HG02759 (cell line): ENCODE results near the gene GPR25.
"Not testable (repeated sequence)": the region's sequence is repeated elsewhere in the genome, so short reads cannot be mapped to it uniquely, and the experiment has no call there.

Source experiments
- ATAC-seq: cut with Tn5 transposase; IDR thresholded peaks from one replicate; pipeline ENCODE4 v1.9.1; 2021; ENCODE audit warnings: mild to moderate bottlenecking, moderate library complexity; ENCODE audit not compliant: unreplicated experiment

The GPR25 gene

GRCh38 chr1:200909071-200909470 lies 36.3 kb downstream of the GPR25 start:
- ATAC-seq = no peak

- ATAC-seq = peak; percentile 51
These were observed 37.0 kb downstream of the GPR25 start for GRCh38 chr1:200909757-200910239.

GRCh38 chr1:200911361-200911760 lies 38.6 kb downstream of the GPR25 start:
- no peak for ATAC-seq

- ATAC-seq = not testable (repeated sequence)
These were observed 39.2 kb downstream of the GPR25 start for GRCh38 chr1:200911936-200912335.

- ATAC-seq = no peak
These were observed 40.1 kb downstream of the GPR25 start for GRCh38 chr1:200912737-200913407.

GRCh38 chr1:200916152-200916551 lies 43.4 kb downstream of the GPR25 start:
- no peak for ATAC-seq

- no peak for ATAC-seq
These were observed 43.9 kb downstream of the GPR25 start for GRCh38 chr1:200916681-200917080.

- ATAC-seq = no peak
These were observed 44.6 kb downstream of the GPR25 start for GRCh38 chr1:200917291-200917817.

- no peak for ATAC-seq
These were observed 45.2 kb downstream of the GPR25 start for GRCh38 chr1:200918006-200918405.

- ATAC-seq = no peak
These were observed 46.6 kb downstream of the GPR25 start for GRCh38 chr1:200919386-200919785.

GRCh38 chr1:200921571-200922110 lies 48.9 kb downstream of the GPR25 start:
- ATAC-seq = no peak

- ATAC-seq = no peak
These were observed 49.6 kb downstream of the GPR25 start for GRCh38 chr1:200922406-200922805.

GRCh38 chr1:200923601-200924000 lies 50.8 kb downstream of the GPR25 start:
- no peak for ATAC-seq
